Measurements from ENCODE around the gene FUS.

The FUS gene

GRCh38 chr16:31202414-31203375, 22.8 kb downstream of the FUS start, which contains the start of gene PYCARD:
PYCARD (minus strand) TSS chr16:31202760; CDS start chr16:31202690, 70 bp downstream.
- DNase-seq, result peak; percentile 28

DNA sequence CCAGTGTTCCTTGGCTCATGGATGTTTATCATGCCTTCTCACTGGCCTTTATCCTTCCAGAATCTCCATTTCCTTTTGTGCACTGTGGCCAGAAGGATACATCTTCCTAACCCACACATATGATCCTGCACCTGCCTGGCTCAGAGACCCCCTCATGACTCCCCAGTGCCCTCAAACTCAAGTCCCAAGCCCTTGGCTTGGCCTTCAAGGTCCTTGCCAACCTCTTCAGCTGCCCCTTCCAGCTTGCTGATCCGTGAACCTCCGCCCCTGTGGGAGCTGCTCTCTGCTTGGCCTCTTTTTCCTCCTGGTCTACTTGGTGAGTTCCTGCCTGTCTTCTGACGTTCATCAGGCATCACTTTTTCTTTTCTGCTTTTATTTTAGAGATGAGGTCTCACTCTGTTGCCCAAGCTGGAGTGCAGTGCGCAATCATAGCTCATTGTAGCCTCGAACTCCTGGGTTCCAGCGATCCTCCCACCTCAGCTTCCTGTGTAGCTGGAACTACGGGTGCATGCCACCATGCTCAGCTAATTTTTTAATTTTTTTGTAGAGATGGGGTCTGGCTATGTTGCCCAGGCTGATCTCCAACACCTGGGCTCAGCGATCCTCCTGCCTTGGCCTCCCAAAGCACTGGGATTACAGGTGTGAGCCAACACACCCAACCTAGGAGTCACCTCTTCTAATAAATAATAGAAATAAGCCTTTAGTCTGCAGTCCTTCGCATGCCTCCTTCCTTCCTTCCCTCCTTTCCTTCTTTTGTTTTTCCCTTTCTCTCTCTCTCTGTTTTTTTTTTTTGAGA, 25.1 kb downstream of the FUS start:
- DNase-seq, result no peak

DNA sequence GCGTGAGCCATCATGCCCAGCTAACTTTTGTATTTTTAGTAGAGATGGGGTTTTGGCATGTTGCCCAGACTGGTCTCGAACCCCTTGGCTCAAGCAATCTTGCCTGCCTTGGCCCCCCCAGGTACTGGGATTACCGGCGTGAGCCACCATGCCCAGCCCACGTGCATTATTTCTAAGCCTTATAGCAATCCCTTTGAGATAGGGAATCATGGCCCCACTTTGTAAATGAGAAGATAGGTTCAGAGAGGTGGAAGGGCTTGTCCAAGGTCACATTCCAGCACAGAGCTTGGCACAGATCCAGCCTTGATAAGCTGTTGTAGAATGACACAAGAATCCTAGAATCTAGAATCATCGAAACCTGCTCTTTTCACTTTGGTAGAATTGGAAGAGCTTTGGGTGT, 26.8 kb downstream of the FUS start:
- no peak for DNase-seq

DNA sequence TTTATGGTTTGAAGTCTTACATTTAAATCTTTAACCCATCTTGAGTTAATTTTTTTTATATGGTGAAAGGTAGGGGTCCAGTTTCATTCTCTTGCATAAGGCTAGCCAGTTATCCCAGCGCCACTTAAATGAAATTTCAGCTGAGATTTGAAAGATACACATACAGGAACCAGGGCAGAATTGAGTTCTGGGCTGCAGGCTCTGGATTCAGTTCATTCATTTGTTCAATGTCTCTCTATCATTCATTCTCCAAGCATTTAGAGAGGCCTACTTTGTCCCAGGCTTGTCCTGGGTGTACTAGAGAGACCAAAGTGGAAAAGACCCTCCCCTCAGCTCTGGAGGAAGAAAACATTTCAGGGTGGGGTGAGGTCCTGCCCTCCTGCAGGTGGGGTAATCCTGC, 33.4 kb downstream of the FUS start:
- DNase-seq, result no peak

GRCh38 chr16:31213877-31214707, 34.2 kb downstream of the FUS start, which contains the start of gene TRIM72:
TRIM72 (plus strand) TSS chr16:31214119; CDS start chr16:31214739, 620 bp downstream.
- DNase-seq, result no peak

GRCh38 chr16:31214708-31215286, 34.9 kb downstream of the FUS start:
- no peak for DNase-seq

DNA sequence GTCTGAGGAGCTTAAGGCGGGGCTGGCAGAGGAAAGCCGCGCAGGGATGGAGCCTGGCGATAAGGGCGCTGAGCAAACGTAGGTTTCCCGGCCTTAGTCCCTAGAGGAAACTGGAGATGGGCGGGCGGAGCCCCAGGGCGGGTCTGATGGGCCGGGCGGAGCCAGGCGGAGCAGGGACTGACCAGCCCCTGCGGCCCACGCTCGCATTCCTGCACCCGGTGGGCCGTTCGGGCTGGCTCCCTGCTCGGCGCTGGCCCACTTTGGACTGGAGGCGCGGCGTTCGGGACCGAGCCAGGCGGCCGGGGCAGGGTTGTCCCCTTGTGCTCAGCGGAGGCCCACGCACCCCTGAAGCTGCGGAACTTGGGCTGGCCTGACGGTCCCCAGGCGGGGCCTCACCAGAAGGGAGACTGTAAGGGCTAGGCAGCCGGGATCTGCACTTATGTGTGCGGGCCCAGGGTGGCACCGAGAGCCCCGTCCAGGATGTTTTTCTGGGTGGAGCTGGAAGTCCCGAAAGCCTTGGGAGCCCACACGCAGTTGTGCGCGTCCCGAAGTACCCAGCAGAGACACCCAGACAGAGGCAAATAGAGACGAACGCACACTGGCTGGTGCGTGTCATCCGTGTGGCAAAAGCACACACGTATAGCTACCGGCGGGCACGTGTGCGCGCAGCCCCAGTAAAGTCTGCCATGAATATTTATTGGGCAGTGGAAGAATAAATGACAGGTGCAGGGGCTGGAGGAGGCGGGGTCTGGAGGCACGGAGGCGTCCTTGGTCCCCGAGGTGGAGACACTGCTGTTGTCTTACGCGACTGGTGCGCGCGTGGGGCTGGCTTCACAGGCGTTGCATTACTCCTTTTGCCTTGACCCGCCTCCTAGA, 35.6 kb downstream of the FUS start:
- peak; percentile 44 for DNase-seq

GRCh38 chr16:31216422-31217135, 36.6 kb downstream of the FUS start, which contains the start of gene PYDC1:
PYDC1 (minus strand) TSS chr16:31217135; CDS start chr16:31217028, 107 bp downstream.
- DNase-seq, result no peak

- DNase-seq, result no peak
These were observed 37.2 kb downstream of the FUS start for GRCh38 chr16:31217136-31217530.

GRCh38 chr16:31219154-31219741, 39.3 kb downstream of the FUS start:
- DNase-seq, result no peak

DNA sequence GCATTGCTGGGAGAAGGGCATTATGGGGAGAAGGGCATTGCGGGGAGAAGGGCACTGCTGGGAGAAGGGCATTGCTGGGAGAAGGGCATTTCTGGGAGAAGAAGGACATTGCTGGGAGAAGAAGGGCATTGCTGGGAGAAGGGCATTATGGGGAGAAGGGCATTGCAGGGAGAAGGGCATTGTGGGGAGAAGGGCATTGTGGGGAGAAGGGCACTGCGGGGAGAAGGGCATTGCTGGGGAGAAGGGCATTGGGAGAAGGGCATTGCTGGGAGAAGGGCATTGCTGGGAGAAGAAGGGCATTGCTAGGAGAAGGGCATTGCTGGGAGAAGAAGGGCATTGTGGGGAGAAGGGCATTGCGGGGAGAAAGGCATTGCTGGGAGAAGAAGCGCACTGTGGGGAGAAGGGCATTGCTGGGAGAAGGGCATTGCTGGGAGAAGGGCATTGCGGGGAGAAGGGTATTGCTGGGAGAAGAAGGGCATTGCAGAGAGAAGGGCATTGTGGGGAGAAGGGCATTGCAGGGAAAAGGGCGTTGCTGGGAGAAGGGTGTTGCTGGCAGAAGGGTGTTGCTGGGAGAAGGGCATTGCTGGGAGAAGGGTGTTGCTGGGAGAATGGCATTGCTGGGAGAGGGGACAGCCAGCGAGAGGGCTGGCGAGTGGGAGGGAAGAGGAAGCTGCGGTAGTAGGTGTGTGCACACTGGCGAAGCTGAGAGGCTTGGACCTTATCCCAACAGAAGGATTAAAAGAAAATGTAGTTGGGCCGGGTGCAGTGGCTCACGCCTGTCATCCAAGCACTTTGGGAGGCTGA, 41.6 kb downstream of the FUS start:
- no peak for DNase-seq

DNA sequence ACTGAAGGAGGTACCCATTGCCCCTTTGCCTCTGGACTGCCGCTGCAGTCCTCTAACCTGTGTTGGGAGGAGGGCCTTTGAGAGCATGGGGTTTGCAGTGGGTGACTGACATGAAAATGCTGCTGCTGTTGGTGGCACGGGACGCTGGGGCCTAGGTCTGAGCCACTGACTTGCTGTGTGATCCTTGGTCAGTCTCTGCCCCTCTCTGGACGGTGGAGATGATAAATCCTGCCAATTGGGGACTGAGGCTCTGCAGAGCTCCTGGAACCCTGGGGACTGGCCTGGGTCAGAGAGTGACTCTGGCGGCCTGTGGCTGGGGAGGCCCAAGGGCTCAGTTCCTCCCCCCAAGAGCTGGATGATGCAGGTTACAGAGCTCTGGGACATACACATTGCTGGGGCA, 43.1 kb downstream of the FUS start:
- DNase-seq, result no peak

- no peak for DNase-seq
These were observed 44.4 kb downstream of the FUS start for GRCh38 chr16:31224092-31224955.

GRCh38 chr16:31225193-31225592, 45.3 kb downstream of the FUS start:
- no peak for DNase-seq

DNA sequence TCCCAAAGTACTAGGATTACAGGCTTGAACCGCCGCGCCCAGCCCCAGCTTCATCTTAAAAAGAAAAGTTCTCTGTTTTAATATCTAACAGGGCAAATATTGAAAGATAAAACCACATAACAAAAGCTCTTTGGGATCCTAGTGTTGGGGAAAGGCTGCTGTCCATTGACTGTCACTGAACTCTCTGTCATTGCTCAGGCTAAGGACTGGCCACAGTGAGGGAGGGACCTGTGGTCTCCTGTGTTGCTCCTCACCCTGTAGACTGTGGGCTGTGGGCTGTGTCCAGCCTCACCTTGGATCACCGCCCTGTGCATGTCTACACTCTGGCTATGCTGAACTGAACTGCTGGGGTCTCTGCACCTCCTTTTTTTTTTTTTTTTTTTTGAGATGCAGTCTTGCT, 48.3 kb downstream of the FUS start:
- no peak for DNase-seq

DNA sequence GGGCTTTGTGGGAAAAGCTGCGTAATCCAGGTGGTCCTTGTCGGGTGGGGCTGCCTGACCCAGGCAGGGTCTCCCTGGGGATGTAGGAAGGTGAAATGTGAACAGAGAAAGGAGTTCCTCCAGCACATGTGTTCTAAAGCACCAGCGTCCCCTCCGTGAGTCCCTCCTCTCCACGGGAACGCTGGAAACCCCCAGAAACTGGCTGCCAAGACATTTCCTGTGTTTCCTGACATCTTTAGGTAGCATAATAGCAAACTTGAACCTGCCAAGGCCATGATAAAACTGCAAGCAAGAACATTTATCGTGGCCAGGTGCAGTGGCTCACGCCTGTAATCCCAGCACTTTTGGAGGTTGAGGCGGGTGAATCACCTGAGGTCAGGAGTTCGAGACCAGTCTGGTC, 49.6 kb downstream of the FUS start:
- no peak for DNase-seq

- no peak for DNase-seq
These were observed 58.1 kb downstream of the FUS start for GRCh38 chr16:31238041-31238440.

Data from fibroblast of skin of back (primary cell).